Measurements from ENCODE around the gene ZMIZ1.

ZMIZ1 gene

GRCh38 chr10:79053481-79054202 lies 15.1 kb upstream of the ZMIZ1 start:
- DNase-seq = no peak

GRCh38 chr10:79054203-79055099 lies 14.3 kb upstream of the ZMIZ1 start:
- no peak for DNase-seq

- no peak for DNase-seq
Measured at GRCh38 chr10:79055100-79055782, 13.5 kb upstream of the ZMIZ1 start.

- DNase-seq = no peak
Measured at GRCh38 chr10:79055892-79056291, 12.9 kb upstream of the ZMIZ1 start.

GRCh38 chr10:79056361-79056735 lies 12.4 kb upstream of the ZMIZ1 start:
- no peak for DNase-seq

- no peak for DNase-seq
Measured at GRCh38 chr10:79056736-79057391, 11.9 kb upstream of the ZMIZ1 start.

GRCh38 chr10:79057481-79058275 lies 11.1 kb upstream of the ZMIZ1 start:
- DNase-seq = no peak

- no peak for DNase-seq
Measured at GRCh38 chr10:79058899-79059841, 9.6 kb upstream of the ZMIZ1 start.

- DNase-seq = no peak
Measured at GRCh38 chr10:79059859-79060379, 8.8 kb upstream of the ZMIZ1 start.

GRCh38 chr10:79060641-79061255 lies 8.0 kb upstream of the ZMIZ1 start:
- no peak for DNase-seq

- DNase-seq = no peak
Measured at GRCh38 chr10:79061441-79062315, 7.1 kb upstream of the ZMIZ1 start.

- DNase-seq = no peak
Measured at GRCh38 chr10:79063071-79063491, 5.7 kb upstream of the ZMIZ1 start.

GRCh38 chr10:79063661-79064492 lies 4.9 kb upstream of the ZMIZ1 start:
- DNase-seq = no peak

GRCh38 chr10:79065091-79065551 lies 3.6 kb upstream of the ZMIZ1 start:
- no peak for DNase-seq

- no peak for DNase-seq
Measured at GRCh38 chr10:79065853-79066252, 2.9 kb upstream of the ZMIZ1 start.

GRCh38 chr10:79066411-79067240 lies 2.1 kb upstream of the ZMIZ1 start:
- no peak for DNase-seq

All from activated CD4-positive, alpha-beta T cell treated with anti-CD3 and anti-CD28 coated beads, Interleukin-2, amount 50 U/mL, for 16 hours (primary cell).